ENCODE data around the gene GCKR. TPM values are rescaled to one million over a fixed set of nuclear protein-coding genes. Genes with fewer than 3 reads are reported as not detected.

GCKR gene
- total and polyA plus RNA-seq, 4 donors, result 0.28 to 0.95 (median 0.52) TPM

DNA sequence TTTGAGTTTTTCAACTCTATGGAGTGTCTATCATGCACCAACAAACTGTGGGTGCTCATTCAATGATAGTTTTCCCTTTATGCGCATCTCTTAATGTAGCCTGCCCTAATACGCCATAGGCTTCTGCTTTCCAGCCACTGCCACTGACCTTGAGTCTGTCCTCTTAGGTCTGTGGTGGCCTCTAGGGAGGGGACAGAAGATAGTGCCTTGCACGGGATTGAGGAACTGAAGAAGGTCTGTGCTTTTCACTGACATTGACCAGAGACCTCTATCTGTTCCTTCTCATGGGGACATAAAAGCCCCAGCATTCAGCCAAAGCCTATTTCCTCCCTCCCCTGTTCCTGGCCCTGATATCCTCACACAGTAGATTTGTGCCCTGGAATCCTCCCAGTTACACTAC lies 2.3 kb downstream of the GCKR start:
- H3K4me3 ChIP-seq, result no peak overlapping the region
- TF ChIP-seq, protein P1, sequence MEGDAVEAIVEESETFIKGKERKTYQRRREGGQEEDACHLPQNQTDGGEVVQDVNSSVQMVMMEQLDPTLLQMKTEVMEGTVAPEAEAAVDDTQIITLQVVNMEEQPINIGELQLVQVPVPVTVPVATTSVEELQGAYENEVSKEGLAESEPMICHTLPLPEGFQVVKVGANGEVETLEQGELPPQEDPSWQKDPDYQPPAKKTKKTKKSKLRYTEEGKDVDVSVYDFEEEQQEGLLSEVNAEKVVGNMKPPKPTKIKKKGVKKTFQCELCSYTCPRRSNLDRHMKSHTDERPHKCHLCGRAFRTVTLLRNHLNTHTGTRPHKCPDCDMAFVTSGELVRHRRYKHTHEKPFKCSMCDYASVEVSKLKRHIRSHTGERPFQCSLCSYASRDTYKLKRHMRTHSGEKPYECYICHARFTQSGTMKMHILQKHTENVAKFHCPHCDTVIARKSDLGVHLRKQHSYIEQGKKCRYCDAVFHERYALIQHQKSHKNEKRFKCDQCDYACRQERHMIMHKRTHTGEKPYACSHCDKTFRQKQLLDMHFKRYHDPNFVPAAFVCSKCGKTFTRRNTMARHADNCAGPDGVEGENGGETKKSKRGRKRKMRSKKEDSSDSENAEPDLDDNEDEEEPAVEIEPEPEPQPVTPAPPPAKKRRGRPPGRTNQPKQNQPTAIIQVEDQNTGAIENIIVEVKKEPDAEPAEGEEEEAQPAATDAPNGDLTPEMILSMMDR (IDR thresholded peaks at IDR 0.05; ENCODE audit: control extremely low read depth, extremely low read depth), result no peak
- ATAC-seq (ENCODE audit: insufficient read depth, low FRiP score), result no peak

DNA sequence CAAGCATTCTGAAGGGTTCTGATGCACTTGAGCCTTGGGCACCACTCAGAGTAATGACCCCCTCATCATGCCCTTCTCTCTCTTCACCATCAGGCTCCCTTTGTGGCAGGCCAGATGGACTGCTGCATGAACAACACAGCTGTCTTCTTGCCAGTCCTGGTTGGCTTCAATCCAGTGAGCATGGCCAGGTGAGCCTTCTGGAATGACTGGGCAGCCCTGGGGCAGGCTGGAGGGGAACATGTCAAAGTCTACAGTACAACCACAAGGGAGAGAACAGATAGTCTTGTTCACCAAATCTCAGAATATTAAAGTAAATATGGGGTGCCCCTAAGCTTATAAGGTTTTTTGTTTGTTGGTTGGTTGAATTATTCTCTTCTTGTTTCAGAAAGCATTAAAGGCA lies 4.4 kb downstream of the GCKR start:
- Histone ChIP-seq H3K27ac (ENCODE audit: low read depth in 1 of 2, low read length in 1 of 2) (no peak overlapping the region), H3K4me1 (ENCODE audit: control insufficient read depth in 5 of 5, insufficient read depth in 5 of 5, low read length in 5 of 5) (peaks cover 0 to under 1% (median 0%) of the 10 kb centered on the region in 5 donors), H3K36me3 (ENCODE audit: control insufficient read depth in 4 of 4, insufficient read depth in 4 of 4, low read length in 4 of 4) (no peaks in the 10 kb centered on the region), H3K27me3 (ENCODE audit: control insufficient read depth in 3 of 3, insufficient read depth in 3 of 3, low read length in 2 of 3) (peaks cover 0 to 4% (median 0%) of the 10 kb centered on the region in 3 donors), H3K4me3 (no peak overlapping the region), H3K9ac (ENCODE audit: insufficient read depth in 1 of 2, low read length in 2 of 2) (no peak overlapping the region), H3K9me3 (ENCODE audit: control insufficient read depth in 4 of 4, insufficient read depth in 3 of 4, low read length in 3 of 4) (no peaks in the 10 kb centered on the region)
- ATAC-seq (ENCODE audit: insufficient read depth, low FRiP score), result no peak
- TF ChIP-seq, protein P1 (IDR thresholded peaks at IDR 0.05; ENCODE audit: control extremely low read depth, extremely low read depth), result no peak
- DNase-seq, result no peak

More for the DNA sequence above, 2.3 kb downstream of the GCKR start:
- Histone ChIP-seq H3K9me3 (ENCODE audit: control insufficient read depth in 4 of 4, insufficient read depth in 3 of 4, low read length in 3 of 4) (no peaks in the 10 kb centered on the region), H3K27me3 (ENCODE audit: control insufficient read depth in 3 of 3, insufficient read depth in 3 of 3, low read length in 2 of 3) (peaks cover 0 to 4% (median 0%) of the 10 kb centered on the region in 3 donors), H3K27ac (ENCODE audit: low read depth in 1 of 2, low read length in 1 of 2) (no peak overlapping the region), H3K9ac (ENCODE audit: insufficient read depth in 1 of 2, low read length in 2 of 2) (no peak overlapping the region), H3K4me1 (ENCODE audit: control insufficient read depth in 5 of 5, insufficient read depth in 5 of 5, low read length in 5 of 5) (peaks cover 0 to 9% (median 0%) of the 10 kb centered on the region in 5 donors), H3K36me3 (ENCODE audit: control insufficient read depth in 4 of 4, insufficient read depth in 4 of 4, low read length in 4 of 4) (no peaks in the 10 kb centered on the region)
- WGBS, 2 donors, result 85 to 87% methylated on average over 3 of the region's 3 CpGs
- no peak for DNase-seq

DNA sequence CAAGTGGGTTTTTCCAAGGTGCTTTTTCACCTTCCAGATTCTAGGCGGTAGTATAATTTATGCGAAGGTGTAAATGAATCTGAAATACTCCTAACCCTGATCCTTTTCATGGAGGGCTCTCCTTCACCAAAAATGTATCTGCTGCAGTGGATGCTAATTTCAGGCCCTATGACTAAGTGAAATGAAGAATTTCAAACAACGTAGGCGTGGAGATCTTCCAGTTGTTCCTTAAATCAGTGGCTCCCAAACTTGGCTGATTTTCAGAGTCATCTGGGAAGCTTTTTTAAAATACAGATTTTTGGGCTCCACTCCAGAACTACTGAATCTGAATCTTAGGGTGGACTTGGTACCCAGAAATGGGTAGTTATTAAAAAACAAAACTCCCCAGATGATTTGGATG lies 5.5 kb downstream of the GCKR start:
- ATAC-seq (ENCODE audit: insufficient read depth, low FRiP score), result no peak

More for the DNA sequence above, 5.5 kb downstream of the GCKR start:
- no peaks in the 10 kb centered on the region for H3K4me1 ChIP-seq (ENCODE audit: control insufficient read depth in 5 of 5, insufficient read depth in 5 of 5, low read length in 5 of 5)
- no peak overlapping the region for H3K27ac ChIP-seq (ENCODE audit: low read depth in 1 of 2, low read length in 1 of 2)
- H3K4me3 ChIP-seq, result no peak overlapping the region
- 82 to 89% methylated on average over 4 of the region's 4 CpGs for WGBS, 2 donors
- TF ChIP-seq, protein P1 (IDR thresholded peaks at IDR 0.05; ENCODE audit: control extremely low read depth, extremely low read depth), result no peak
- H3K27me3 ChIP-seq (ENCODE audit: control insufficient read depth in 3 of 3, insufficient read depth in 3 of 3, low read length in 2 of 3), result peaks cover 0 to 4% (median 0%) of the 10 kb centered on the region in 3 donors
- H3K36me3 ChIP-seq (ENCODE audit: control insufficient read depth in 4 of 4, insufficient read depth in 4 of 4, low read length in 4 of 4), result no peaks in the 10 kb centered on the region
- H3K9me3 ChIP-seq (ENCODE audit: control insufficient read depth in 4 of 4, insufficient read depth in 3 of 4, low read length in 3 of 4), result no peaks in the 10 kb centered on the region
- no peak overlapping the region for H3K9ac ChIP-seq (ENCODE audit: insufficient read depth in 1 of 2, low read length in 2 of 2)
- peak in 2 of 3 donors; percentile 22 to 51 for DNase-seq
